ENCODE data around the gene SPRR2D. TPM values are rescaled to one million over a fixed set of nuclear protein-coding genes. Genes with fewer than 3 reads are reported as not detected.
"Not testable (repeated sequence)": the region's sequence is repeated elsewhere in the genome, so short reads cannot be mapped to it uniquely, and the experiment has no call there.

The SPRR2D gene
- total RNA-seq, 1 donor, result not detected

DNA sequence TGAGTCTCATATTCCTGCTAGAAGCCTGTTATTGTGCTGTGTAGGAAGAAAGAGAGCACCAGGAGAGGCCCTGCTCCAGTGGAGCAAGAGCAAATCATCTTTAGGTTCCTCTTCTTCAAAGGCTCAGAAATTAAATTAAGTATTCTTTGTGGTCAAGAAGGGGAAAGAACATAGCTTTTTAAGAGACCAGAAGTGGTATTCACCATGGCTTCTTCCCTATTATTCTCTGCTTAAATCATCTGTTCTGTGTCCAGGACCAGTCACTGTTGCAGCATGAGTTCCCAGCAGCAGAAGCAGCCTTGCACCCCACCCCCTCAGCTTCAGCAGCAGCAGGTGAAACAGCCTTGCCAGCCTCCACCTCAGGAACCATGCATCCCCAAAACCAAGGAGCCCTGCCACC, 8.8 kb downstream of the SPRR2D start:
- TF ChIP-seq, protein P1, sequence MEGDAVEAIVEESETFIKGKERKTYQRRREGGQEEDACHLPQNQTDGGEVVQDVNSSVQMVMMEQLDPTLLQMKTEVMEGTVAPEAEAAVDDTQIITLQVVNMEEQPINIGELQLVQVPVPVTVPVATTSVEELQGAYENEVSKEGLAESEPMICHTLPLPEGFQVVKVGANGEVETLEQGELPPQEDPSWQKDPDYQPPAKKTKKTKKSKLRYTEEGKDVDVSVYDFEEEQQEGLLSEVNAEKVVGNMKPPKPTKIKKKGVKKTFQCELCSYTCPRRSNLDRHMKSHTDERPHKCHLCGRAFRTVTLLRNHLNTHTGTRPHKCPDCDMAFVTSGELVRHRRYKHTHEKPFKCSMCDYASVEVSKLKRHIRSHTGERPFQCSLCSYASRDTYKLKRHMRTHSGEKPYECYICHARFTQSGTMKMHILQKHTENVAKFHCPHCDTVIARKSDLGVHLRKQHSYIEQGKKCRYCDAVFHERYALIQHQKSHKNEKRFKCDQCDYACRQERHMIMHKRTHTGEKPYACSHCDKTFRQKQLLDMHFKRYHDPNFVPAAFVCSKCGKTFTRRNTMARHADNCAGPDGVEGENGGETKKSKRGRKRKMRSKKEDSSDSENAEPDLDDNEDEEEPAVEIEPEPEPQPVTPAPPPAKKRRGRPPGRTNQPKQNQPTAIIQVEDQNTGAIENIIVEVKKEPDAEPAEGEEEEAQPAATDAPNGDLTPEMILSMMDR (IDR thresholded peaks at IDR 0.05; ENCODE audit: insufficient read depth, low read length), result no peak
- H3K4me3 ChIP-seq (ENCODE audit: low read depth, low read length), result no peak overlapping the region
- no peak for DNase-seq (ENCODE audit: low read depth)

DNA sequence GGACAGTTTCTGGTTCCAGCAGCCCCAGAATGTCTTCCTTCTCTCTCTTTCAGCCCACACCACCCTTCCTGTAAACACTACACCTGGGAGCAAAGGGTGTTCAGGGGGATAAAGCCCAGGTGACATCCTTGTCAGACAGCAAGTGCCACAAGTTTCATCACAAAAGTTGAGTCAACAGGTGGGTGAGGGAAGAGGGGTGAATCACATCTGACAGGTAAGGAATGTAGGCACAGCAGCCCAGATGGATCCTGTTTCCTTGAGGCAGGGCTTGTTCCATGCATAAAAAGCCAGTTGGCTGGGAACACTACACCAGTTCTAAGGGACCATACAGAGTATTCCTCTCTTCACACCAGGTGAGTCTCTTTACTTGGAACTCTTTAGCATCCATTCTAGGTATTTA, 10.0 kb downstream of the SPRR2D start, which contains the start of gene SPRR1B:
TSS of gene SPRR1B (plus strand) at position 309 of the 400 bp plus-strand sequence. CDS start 1,143 bp downstream, outside the sequence.
- no peak for DNase-seq (ENCODE audit: low read depth)
- TF ChIP-seq, protein P1 (IDR thresholded peaks at IDR 0.05; ENCODE audit: insufficient read depth, low read length), result no peak
- H3K4me3 ChIP-seq (ENCODE audit: low read depth, low read length), result no peak within 1 kb of the TSS

DNA sequence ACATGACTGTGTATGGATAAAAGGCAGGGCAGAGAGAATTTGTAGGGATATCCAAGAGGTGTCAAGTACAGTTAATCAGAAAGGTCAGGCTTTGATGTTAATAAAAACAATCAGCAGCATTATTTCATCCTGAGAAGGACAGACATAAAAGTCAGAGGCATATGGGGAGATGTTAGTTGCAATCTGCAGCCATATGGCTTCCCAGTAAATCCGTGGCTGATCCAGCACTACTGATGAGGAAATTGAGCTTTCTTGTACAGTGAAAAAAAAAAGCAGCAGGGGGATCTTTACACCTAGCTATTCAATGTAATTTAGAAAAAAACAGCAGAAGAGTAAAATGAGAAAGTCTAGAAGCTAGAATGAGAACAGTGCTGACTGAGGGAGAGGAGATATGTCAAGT, 12.2 kb downstream of the SPRR2D start:
- no peak for DNase-seq (ENCODE audit: low read depth)
- H3K4me3 ChIP-seq (ENCODE audit: low read depth, low read length), result no peak overlapping the region
- TF ChIP-seq, protein P1 (IDR thresholded peaks at IDR 0.05; ENCODE audit: insufficient read depth, low read length), result no peak

DNA sequence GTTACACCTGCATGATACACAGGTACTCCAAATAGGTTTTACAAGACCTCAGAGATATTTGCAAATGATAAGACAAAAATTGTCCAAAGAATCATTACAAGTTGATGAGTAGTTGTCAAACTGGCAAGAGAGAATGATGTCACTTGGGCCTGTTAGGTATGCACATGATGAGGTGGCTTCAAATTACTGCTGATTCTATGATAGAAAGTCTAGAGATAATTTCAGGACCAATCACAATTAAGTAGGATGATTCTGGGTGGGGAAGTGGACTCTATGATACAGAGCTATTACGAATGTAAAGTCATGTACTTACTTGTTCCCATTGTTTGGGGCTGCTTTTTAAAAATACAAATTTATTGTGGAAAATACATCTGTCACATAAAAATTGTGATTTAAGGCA, 15.1 kb downstream of the SPRR2D start:
- H3K4me3 ChIP-seq (ENCODE audit: low read depth, low read length), result no peak overlapping the region
- DNase-seq (ENCODE audit: low read depth), result no peak
- TF ChIP-seq, protein P1 (IDR thresholded peaks at IDR 0.05; ENCODE audit: insufficient read depth, low read length), result no peak

DNA sequence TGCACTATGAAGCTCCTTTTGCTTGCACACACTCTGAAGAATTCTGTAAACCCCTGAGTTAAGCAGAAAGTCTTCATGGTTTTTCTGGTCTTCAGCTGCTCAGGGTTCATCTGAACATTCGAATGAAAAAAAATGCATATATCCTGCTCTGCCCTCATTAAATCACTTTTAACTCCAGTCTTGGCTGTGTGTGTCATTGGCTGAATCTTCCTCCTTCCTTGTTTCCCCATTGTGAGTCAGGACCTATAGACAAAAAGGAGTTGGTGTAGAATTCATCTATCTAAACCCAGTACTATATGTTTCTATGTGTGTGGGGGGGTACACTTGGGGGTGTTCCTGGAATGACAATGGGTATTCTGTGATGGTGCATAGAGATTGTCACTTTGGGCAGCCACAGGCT, 16.5 kb downstream of the SPRR2D start:
- no peak for DNase-seq (ENCODE audit: low read depth)
- H3K4me3 ChIP-seq (ENCODE audit: low read depth, low read length), result no peak overlapping the region
- TF ChIP-seq, protein P1 (IDR thresholded peaks at IDR 0.05; ENCODE audit: insufficient read depth, low read length), result no peak

DNA sequence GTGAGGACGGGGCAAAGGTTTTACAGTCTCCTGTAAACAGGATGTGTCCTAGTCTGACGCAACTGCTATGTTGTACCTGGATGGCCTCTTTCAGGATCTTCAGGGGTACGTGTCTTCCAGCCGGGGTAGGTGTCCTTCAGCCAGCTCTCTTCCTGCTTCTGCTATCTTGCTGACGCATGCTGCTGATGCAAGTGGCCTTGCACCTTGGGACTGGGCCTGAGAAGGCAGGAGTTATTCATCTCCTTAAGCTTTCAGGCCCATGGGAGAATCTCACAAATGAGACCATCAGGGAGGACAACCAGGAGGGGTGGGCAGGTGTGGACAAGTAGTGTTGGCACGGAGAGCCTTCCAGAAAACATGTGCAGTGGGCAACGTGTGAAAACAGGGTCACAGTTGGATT, 17.8 kb downstream of the SPRR2D start:
- no peak overlapping the region for H3K4me3 ChIP-seq (ENCODE audit: low read depth, low read length)
- TF ChIP-seq, protein P1 (IDR thresholded peaks at IDR 0.05; ENCODE audit: insufficient read depth, low read length), result no peak
- no peak for DNase-seq (ENCODE audit: low read depth)

DNA sequence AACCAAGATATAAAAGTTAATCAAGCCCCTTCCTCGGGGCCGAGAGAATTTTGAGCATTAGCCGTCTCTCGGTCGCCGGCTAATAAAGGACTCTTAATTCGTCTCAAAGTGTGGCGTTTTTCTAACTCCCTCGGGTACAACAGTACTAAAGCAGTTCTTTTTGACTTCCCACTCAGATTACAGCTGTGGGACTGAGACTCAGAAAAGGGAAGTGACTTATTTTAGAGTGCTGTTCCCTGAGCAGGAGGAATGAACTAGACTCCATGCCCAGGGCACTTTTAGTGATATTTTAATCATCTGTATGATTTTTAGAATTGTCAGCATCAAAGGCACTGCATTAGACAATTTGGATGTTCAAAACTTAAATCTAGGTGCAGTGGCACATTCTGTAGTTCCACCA, 18.6 kb downstream of the SPRR2D start:
- H3K4me3 ChIP-seq (ENCODE audit: low read depth, low read length); DNase-seq (ENCODE audit: low read depth): not testable (repeated sequence)

DNA sequence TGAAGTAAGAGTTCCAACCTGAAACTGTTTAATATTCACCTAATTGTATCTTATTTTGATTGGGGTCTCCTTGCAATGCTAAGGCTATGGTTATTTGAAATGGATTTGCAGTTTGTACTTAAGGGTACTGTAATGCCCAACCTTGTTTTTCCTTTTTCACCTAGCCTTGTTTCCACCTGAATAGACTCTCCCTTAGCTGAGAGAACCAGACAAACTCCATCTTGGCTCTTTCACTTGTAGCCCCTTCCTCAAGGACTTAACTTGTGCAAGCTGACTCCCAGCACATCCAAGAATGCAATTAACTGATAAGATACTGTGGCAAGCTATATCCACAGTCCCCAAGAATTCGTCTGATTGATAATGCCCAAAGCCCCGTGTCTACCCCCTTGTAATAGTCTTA, 19.1 kb downstream of the SPRR2D start:
- DNase-seq (ENCODE audit: low read depth); H3K4me3 ChIP-seq (ENCODE audit: low read depth, low read length): not testable (repeated sequence)

DNA sequence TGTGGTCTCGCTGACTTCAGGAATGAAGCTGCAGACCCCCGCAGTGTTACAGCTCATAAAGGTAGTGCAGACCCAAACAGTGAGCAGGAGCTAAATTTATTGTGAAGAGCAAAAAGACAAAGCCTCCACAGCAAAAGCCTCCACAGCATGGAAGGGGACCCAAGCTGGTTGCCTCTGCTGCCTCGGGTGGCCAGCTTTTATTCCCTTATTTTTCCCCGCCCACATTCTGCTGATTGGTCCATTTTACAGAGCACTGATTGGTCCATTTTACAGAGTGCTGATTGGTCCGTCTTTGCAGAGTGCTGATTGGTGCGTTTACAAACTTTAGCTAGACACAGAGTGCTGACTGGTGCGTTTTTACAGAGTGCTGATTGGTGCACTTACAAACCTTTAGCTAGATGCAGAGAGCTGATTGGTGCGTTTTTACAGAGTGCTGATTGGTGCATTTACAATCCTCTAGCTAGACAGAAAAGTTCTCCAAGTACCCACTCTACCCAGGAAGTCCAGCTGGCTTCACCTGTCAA, 29.6 kb downstream of the SPRR2D start:
- H3K4me3 ChIP-seq (ENCODE audit: low read depth, low read length); DNase-seq (ENCODE audit: low read depth): not testable (repeated sequence)

Data from fibroblast of the aortic adventitia (primary cell).